Vagina (tissue), 2 donors: ENCODE measurements around the gene TBX18.
A peak's percentile ranks its signal among the peaks of the same experiment; 100 is the strongest.

Experiments used
- POLR2A ChIP-seq, 2 donors: fragments of 450-650 bp; IDR thresholded peaks; one replicate each; pipeline ENCODE4 v1.6.1; 2017; ENCODE audit warnings: antibody characterized with exemption in 2 of 2, mild to moderate bottlenecking in 2 of 2, moderate library complexity in 2 of 2
- POLR2AphosphoS5 ChIP-seq, 2 donors: sonication (generic); formaldehyde crosslinking; IDR thresholded peaks; one replicate each; pipeline ENCODE4 v1.9.0; 2017; ENCODE audit warnings: antibody characterized with exemption in 2 of 2, mild to moderate bottlenecking in 2 of 2, low read depth in 1 of 2; ENCODE audit not compliant: insufficient read depth in 1 of 2

GRCh38 chr6:84763003-84763885 is 1.2 kb downstream of the TBX18 start:
- TF ChIP-seq POLR2AphosphoS5 (IDR thresholded peaks at IDR 0.05; ENCODE audit: insufficient read depth in 1 of 2, low read depth in 1 of 2), result peak in 1 of 2 donors; percentile 75
- no peak for TF ChIP-seq POLR2A (IDR thresholded peaks at IDR 0.05)
